ENCODE measurements around the gene OR5K4.

GRCh38 chr3:98376631-98377030, 23.0 kb downstream of the OR5K4 start:
- TF ChIP-seq, protein P1, sequence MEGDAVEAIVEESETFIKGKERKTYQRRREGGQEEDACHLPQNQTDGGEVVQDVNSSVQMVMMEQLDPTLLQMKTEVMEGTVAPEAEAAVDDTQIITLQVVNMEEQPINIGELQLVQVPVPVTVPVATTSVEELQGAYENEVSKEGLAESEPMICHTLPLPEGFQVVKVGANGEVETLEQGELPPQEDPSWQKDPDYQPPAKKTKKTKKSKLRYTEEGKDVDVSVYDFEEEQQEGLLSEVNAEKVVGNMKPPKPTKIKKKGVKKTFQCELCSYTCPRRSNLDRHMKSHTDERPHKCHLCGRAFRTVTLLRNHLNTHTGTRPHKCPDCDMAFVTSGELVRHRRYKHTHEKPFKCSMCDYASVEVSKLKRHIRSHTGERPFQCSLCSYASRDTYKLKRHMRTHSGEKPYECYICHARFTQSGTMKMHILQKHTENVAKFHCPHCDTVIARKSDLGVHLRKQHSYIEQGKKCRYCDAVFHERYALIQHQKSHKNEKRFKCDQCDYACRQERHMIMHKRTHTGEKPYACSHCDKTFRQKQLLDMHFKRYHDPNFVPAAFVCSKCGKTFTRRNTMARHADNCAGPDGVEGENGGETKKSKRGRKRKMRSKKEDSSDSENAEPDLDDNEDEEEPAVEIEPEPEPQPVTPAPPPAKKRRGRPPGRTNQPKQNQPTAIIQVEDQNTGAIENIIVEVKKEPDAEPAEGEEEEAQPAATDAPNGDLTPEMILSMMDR (IDR thresholded peaks at IDR 0.05), result no peak
- no peak for TF ChIP-seq POLR2AphosphoS5 (IDR thresholded peaks at IDR 0.05)
- no peak for TF ChIP-seq EP300 (IDR thresholded peaks at IDR 0.05)
